IPS-15b (cell line): Measurements from ENCODE around the gene AURKAIP1.
A peak's percentile ranks its signal among the peaks of the same experiment; 100 is the strongest.

Experiments used
- H3K27me3 ChIP-seq: one replicate; pipeline ENCODE4 v1.6.1; 2013; ENCODE audit warnings: low read length; ENCODE audit not compliant: control insufficient read depth, insufficient read depth
- H3K36me3 ChIP-seq: one replicate; pipeline ENCODE4 v1.6.1; 2013; ENCODE audit warnings: low read length; ENCODE audit not compliant: control insufficient read depth, insufficient read depth
- H3K4me1 ChIP-seq: one replicate; pipeline ENCODE4 v1.6.1; 2013; ENCODE audit warnings: mild to moderate bottlenecking, low read length; ENCODE audit not compliant: control insufficient read depth, insufficient read depth
- H3K4me3 ChIP-seq: one replicate; pipeline ENCODE4 v1.5.1; 2013; ENCODE audit warnings: low read depth, low read length
- H3K9ac ChIP-seq: one replicate; pipeline ENCODE4 v1.6.1; 2013; ENCODE audit warnings: low read depth, mild to moderate bottlenecking, low read length
- H3K9me3 ChIP-seq: one replicate; pipeline ENCODE4 v1.6.1; 2013; ENCODE audit warnings: mild to moderate bottlenecking, low read length; ENCODE audit not compliant: control insufficient read depth, insufficient read depth

Gene AURKAIP1

DNA sequence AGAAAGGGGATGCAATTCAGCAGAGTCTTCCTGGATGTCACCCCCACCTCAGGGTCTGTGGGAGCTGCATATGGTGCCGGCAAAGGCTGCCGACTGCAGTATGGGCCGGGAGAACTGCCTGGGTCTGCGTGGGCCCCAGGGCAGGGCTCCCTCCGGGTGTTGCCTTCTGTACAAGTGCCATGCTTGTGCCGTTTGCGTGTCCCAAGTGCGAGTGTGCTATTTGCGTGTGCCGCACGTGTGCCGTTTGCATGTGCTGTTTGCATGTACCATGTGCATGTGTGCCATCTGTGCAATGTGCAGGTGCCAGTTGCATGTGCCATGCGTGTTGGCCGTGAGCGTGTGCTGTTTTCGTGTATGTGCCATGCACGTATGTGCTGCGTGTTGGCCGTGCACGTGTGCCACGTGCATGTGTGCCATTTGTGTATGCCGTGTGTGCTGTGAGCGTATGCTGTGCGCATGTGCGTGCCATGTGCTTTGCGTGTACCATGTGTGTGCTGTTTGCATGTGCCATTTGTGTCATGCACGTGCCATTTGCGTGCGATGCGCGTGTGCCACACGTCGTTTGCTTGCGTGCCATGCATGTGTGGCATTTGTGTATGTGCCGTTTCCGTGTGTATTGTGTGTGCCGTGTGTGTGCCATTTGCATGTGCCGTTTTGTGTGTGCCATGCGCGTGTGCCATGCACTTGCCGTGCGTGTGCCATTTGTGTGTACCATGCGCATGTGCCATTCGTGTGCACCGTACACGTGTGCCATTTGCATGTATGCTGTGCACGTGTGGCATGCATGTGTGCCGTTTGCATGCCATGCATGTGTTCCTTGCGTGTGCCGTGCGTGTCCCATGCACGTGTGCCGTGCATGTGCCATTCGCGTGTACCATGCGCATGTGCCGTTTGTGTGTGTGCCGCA is 45.5 kb downstream of the AURKAIP1 start:
- no peak overlapping the region for H3K4me3 ChIP-seq
- H3K4me1 ChIP-seq: peaks cover 3% of the 10 kb centered on the region
- no peaks in the 10 kb centered on the region for H3K27me3 ChIP-seq
- no peaks in the 10 kb centered on the region for H3K9me3 ChIP-seq
- no peak overlapping the region for H3K9ac ChIP-seq
- H3K36me3 ChIP-seq: peaks cover 7% of the 10 kb centered on the region

DNA sequence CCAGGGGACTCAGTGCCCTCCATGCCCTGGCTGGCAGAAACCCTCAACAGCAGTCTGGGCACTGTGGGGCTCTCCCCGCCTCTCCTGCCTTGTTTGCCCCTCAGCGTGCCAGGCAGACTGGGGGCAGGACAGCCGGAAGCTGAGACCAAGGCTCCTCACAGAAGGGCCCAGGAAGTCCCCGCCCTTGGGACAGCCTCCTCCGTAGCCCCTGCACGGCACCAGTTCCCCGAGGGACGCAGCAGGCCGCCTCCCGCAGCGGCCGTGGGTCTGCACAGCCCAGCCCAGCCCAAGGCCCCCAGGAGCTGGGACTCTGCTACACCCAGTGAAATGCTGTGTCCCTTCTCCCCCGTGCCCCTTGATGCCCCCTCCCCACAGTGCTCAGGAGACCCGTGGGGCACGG is 46.8 kb downstream of the AURKAIP1 start:
- peaks cover 7% of the 10 kb centered on the region for H3K36me3 ChIP-seq

DNA sequence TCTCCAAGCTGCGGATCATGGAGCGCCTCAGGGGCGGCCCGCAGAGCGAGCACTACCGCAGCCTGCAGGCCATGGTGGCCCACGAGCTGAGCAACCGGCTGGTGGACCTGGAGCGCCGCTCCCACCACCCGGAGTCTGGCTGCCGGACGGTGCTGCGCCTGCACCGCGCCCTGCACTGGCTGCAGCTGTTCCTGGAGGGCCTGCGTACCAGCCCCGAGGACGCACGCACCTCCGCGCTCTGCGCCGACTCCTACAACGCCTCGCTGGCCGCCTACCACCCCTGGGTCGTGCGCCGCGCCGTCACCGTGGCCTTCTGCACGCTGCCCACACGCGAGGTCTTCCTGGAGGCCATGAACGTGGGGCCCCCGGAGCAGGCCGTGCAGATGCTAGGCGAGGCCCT is 47.7 kb downstream of the AURKAIP1 start:
- Histone ChIP-seq H3K4me3 (no peak overlapping the region), H3K9me3 (no peaks in the 10 kb centered on the region), H3K9ac (no peak overlapping the region), H3K36me3 (peaks cover 7% of the 10 kb centered on the region), H3K27me3 (no peaks in the 10 kb centered on the region), H3K4me1 (peaks cover 3% of the 10 kb centered on the region)

More for the DNA sequence above, 46.8 kb downstream of the AURKAIP1 start:
- Histone ChIP-seq H3K27me3 (no peaks in the 10 kb centered on the region), H3K4me1 (peaks cover 3% of the 10 kb centered on the region), H3K9me3 (no peaks in the 10 kb centered on the region), H3K4me3 (no peak overlapping the region), H3K9ac (no peak overlapping the region)

GRCh38 chr1:1326075-1326605 is 48.9 kb downstream of the AURKAIP1 start:
- Histone ChIP-seq H3K36me3 (peaks cover 12% of the 10 kb centered on the region), H3K4me3 (no peak overlapping the region), H3K9ac (no peak overlapping the region), H3K4me1 (peaks cover 3% of the 10 kb centered on the region), H3K27me3 (no peaks in the 10 kb centered on the region), H3K9me3 (no peaks in the 10 kb centered on the region)

- Histone ChIP-seq H3K9me3 (no peaks in the 10 kb centered on the region), H3K27me3 (no peaks in the 10 kb centered on the region), H3K4me1 (peaks cover 3% of the 10 kb centered on the region), H3K9ac (peak overlapping the region; percentile 56), H3K4me3 (peak overlapping the region; percentile 63), H3K36me3 (peaks cover 18% of the 10 kb centered on the region)
These were observed 49.5 kb downstream of the AURKAIP1 start for GRCh38 chr1:1325288-1326074.

DNA sequence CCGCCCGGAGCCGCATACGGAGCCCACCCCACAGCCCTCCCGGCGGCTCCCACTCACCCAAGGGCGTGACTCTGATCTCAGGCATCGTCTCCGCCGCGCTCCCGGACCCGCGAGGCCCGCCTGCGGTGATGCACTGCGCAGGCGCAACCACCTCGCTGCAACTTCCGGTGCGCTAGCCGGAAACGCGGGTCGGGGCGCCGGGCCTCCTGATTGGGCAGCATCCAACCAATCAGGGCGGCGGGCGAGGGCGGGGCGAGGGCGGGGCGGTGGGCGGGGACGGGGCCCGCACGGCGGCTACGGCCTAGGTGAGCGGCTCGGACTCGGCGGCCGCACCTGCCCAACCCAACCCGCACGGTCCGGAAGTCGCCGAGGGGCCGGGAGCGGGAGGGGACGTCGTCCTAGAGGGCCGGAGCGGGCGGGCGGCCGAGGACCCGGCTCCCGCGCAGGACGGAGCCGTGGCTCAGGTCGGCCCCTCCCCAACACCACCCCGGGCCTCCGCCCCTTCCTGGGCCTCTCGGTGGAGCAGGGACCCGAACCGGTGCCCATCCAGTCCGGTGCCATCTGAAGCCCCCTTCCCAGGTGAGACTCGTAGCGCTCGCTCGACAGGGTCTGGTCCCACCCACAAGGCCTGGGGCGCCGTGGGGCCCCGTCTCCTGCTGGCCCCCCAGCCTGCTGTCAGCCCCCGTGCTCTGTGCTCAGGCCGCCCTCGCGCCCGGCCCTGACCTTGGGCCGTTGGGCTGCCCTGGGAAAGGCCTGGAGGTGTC is 50.3 kb downstream of the AURKAIP1 start, which contains the start of the genes CPTP and INTS11:
TSS of gene CPTP (plus strand) at position 279 of the 764 bp plus-strand sequence. CDS start 2,109 bp downstream, outside the sequence.
TSS of gene INTS11 (minus strand) at position 137 of the 764 bp plus-strand sequence. CDS start at position 85, 52 bp downstream.
- Histone ChIP-seq H3K4me1 (peaks cover 3% of the 10 kb centered on the region), H3K36me3 (peaks cover 26% of the 10 kb centered on the region), H3K9ac (peak within 1 kb of the TSS; percentile 79)

GRCh38 chr1:1324084-1324523 is 50.9 kb downstream of the AURKAIP1 start:
- peak overlapping the region; percentile 79 for H3K9ac ChIP-seq
- H3K4me1 ChIP-seq: peaks cover 3% of the 10 kb centered on the region
- no peaks in the 10 kb centered on the region for H3K27me3 ChIP-seq
- H3K9me3 ChIP-seq: no peaks in the 10 kb centered on the region
- peak overlapping the region; percentile 71 for H3K4me3 ChIP-seq
- peaks cover 32% of the 10 kb centered on the region for H3K36me3 ChIP-seq

More for the DNA sequence above, 50.3 kb downstream of the AURKAIP1 start, which contains the start of the genes CPTP and INTS11:
- no peaks in the 10 kb centered on the region for H3K9me3 ChIP-seq
- no peaks in the 10 kb centered on the region for H3K27me3 ChIP-seq
- peak within 1 kb of the TSS; percentile 71 for H3K4me3 ChIP-seq
